Hepatocyte (in vitro differentiated cells): Measurements from ENCODE around the gene ZNF774. TPM values are rescaled to one million over a fixed set of nuclear protein-coding genes. Genes with fewer than 3 reads are reported as not detected.

Experiments used
- DNase-seq: peaks from one replicate; pipeline ENCODE4 v3.0.0-alpha.2; 2016; ENCODE audit warnings: low spot score
- H2AFZ ChIP-seq: fragments of 200-600 bp; sonication (generic); 2 replicates; pipeline ENCODE4 v1.6.0; 2016; ENCODE audit warnings: antibody characterized with exemption, mild to moderate bottlenecking
- H3K27ac ChIP-seq: fragments of 200-600 bp; sonication (generic); 2 replicates; pipeline ENCODE4 v1.5.1; 2016; ENCODE audit warnings: mild to moderate bottlenecking
- H3K27me3 ChIP-seq: fragments of 200-600 bp; sonication (generic); 2 replicates; pipeline ENCODE4 v1.6.1; 2016
- H3K36me3 ChIP-seq: fragments of 200-600 bp; sonication (generic); replicated peaks from 2 replicates; pipeline ENCODE4 v1.5.1; 2016; ENCODE audit warnings: low read depth; ENCODE audit not compliant: insufficient read depth
- H3K4me1 ChIP-seq: fragments of 200-600 bp; sonication (generic); 2 replicates; pipeline ENCODE4 v1.5.1; 2016; ENCODE audit warnings: mild to moderate bottlenecking, moderate library complexity; ENCODE audit not compliant: insufficient read depth
- H3K4me2 ChIP-seq: fragments of 200-600 bp; sonication (generic); 2 replicates; pipeline ENCODE4 v1.6.0; 2016
- H3K4me3 ChIP-seq: fragments of 200-600 bp; sonication (generic); 2 replicates; pipeline ENCODE4 v1.5.1; 2016; ENCODE audit warnings: mild to moderate bottlenecking
- H3K79me2 ChIP-seq: fragments of 200-600 bp; sonication (generic); 2 replicates; pipeline ENCODE4 v1.6.0; 2017; ENCODE audit warnings: mild to moderate bottlenecking
- H3K9me2 ChIP-seq: fragments of 200-600 bp; sonication (generic); replicated peaks from 2 replicates; pipeline ENCODE4 v1.6.0; 2017; ENCODE audit warnings: mild to moderate bottlenecking; ENCODE audit not compliant: insufficient read depth
- H3K9me3 ChIP-seq: fragments of 200-600 bp; sonication (generic); 2 replicates; pipeline ENCODE4 v1.5.1; 2016; ENCODE audit warnings: low read depth, mild to moderate bottlenecking
- H4K20me1 ChIP-seq: fragments of 200-600 bp; sonication (generic); 2 replicates; pipeline ENCODE4 v1.6.0; 2016; ENCODE audit warnings: mild to moderate bottlenecking; ENCODE audit not compliant: insufficient read depth, poor library complexity, severe bottlenecking
- CTCF ChIP-seq: fragments of 200-600 bp; sonication (generic); IDR thresholded peaks from 2 replicates; pipeline ENCODE4 v1.5.1; 2016; ENCODE audit warnings: antibody characterized with exemption, mild to moderate bottlenecking; ENCODE audit not compliant: poor library complexity
- EZH2 ChIP-seq: fragments of 200-600 bp; sonication (generic); IDR thresholded peaks from 2 replicates; pipeline ENCODE4 v1.6.1; 2016; ENCODE audit warnings: antibody characterized with exemption, mild to moderate bottlenecking, borderline replicate concordance
- EZH2phosphoT487 ChIP-seq: fragments of 200-600 bp; sonication (generic); IDR thresholded peaks from one replicate; pipeline ENCODE4 v1.6.1; 2018; ENCODE audit warnings: antibody characterized with exemption, mild to moderate bottlenecking, low read depth, moderate library complexity; ENCODE audit not compliant: unreplicated experiment, severe bottlenecking
- WGBS: methylation state at CpG from one replicate; pipeline ENCODE4 v1.1.6; 2016; ENCODE audit warnings: low lambda C conversion rate; ENCODE audit errors: missing lambda C conversion rate; 5-methylcytosine and 5-hydroxymethylcytosine counted together
- polyA plus RNA-seq: library from polyadenylated mRNA; unstranded; fragments of >200 nt; fragmentation: Nextera tagmentation; extraction: Ambion mirVana; gene quantifications from 2 replicates; pipeline ENCODE4 v1.2.1, GENCODE V29; 2016
- total RNA-seq: library from RNA; depleted of rRNA; stranded (reverse); fragments of >200 nt; gene quantifications from 2 replicates; pipeline ENCODE4 v1.2.3, GENCODE V29; 2014

The ZNF774 gene
- total and polyA plus RNA-seq, 2 experiments from 2014 or later = 2.1 to 2.3 TPM

GRCh38 chr15:90375071-90375470 lies 23.0 kb downstream of the ZNF774 start:
- no peaks in the 10 kb centered on the region for H3K36me3 ChIP-seq
- H2AFZ ChIP-seq = no peak overlapping the region
- no peaks in the 10 kb centered on the region for H3K27me3 ChIP-seq
- TF ChIP-seq CTCF (no peak), EZH2phosphoT487 (no peak), EZH2 (no peak)
- H3K4me2 ChIP-seq = no peak overlapping the region
- H3K9me2 ChIP-seq = no peaks in the 10 kb centered on the region
- H3K9me3 ChIP-seq = no peaks in the 10 kb centered on the region
- H3K4me3 ChIP-seq = no peak overlapping the region
- H3K27ac ChIP-seq = no peak overlapping the region
- H4K20me1 ChIP-seq = no peaks in the 10 kb centered on the region
- 95% methylated on average over 7 of the region's 7 CpGs for WGBS
- DNase-seq = no peak
- H3K79me2 ChIP-seq = no peaks in the 10 kb centered on the region
- no peaks in the 10 kb centered on the region for H3K4me1 ChIP-seq

- WGBS = 94% methylated on average over 6 of the region's 6 CpGs
- Histone ChIP-seq H3K27ac (no peak overlapping the region), H2AFZ (no peak overlapping the region)
Observed at GRCh38 chr15:90376789-90377188, 24.7 kb downstream of the ZNF774 start.

GRCh38 chr15:90379263-90379662 lies 27.2 kb downstream of the ZNF774 start:
- H3K79me2 ChIP-seq = no peaks in the 10 kb centered on the region
- TF ChIP-seq CTCF (no peak), EZH2phosphoT487 (no peak), EZH2 (no peak)
- H3K4me2 ChIP-seq = no peak overlapping the region
- H3K9me3 ChIP-seq = no peaks in the 10 kb centered on the region
- no peak overlapping the region for H3K27ac ChIP-seq
- no peaks in the 10 kb centered on the region for H3K4me1 ChIP-seq
- no peaks in the 10 kb centered on the region for H4K20me1 ChIP-seq
- 95% methylated on average over 3 of the region's 3 CpGs for WGBS
- H3K4me3 ChIP-seq = no peak overlapping the region
- no peaks in the 10 kb centered on the region for H3K9me2 ChIP-seq
- no peak overlapping the region for H2AFZ ChIP-seq
- no peak for DNase-seq
- H3K27me3 ChIP-seq = no peaks in the 10 kb centered on the region
- H3K36me3 ChIP-seq = no peaks in the 10 kb centered on the region

More at GRCh38 chr15:90376789-90377188, 24.7 kb downstream of the ZNF774 start:
- no peak for DNase-seq
- Histone ChIP-seq H3K9me2 (no peaks in the 10 kb centered on the region), H3K27me3 (no peaks in the 10 kb centered on the region), H3K79me2 (no peaks in the 10 kb centered on the region), H3K4me2 (no peak overlapping the region), H3K4me1 (no peaks in the 10 kb centered on the region), H3K9me3 (no peaks in the 10 kb centered on the region), H4K20me1 (no peaks in the 10 kb centered on the region), H3K36me3 (no peaks in the 10 kb centered on the region), H3K4me3 (no peak overlapping the region)
- TF ChIP-seq EZH2 = no peak
- TF ChIP-seq CTCF = no peak
- no peak for TF ChIP-seq EZH2phosphoT487

- Histone ChIP-seq H3K9me2 (no peaks in the 10 kb centered on the region), H3K79me2 (no peaks in the 10 kb centered on the region), H4K20me1 (no peaks in the 10 kb centered on the region), H3K9me3 (no peaks in the 10 kb centered on the region), H3K36me3 (no peaks in the 10 kb centered on the region), H3K27me3 (no peaks in the 10 kb centered on the region), H3K4me2 (no peak overlapping the region), H3K27ac (no peak overlapping the region), H3K4me3 (no peak overlapping the region), H2AFZ (no peak overlapping the region), H3K4me1 (no peaks in the 10 kb centered on the region)
- TF ChIP-seq EZH2 = no peak
- TF ChIP-seq EZH2phosphoT487 = no peak
- TF ChIP-seq CTCF = no peak
- DNase-seq = no peak
Observed at GRCh38 chr15:90381515-90381914, 29.4 kb downstream of the ZNF774 start.
